OCI-LY3 (cell line): ENCODE measurements around the gene REEP6.

Experiments used
- CTCF ChIP-seq: fragments of 200-600, 300-600 bp; sonication (generic); IDR thresholded peaks from 2 replicates; pipeline ENCODE4 v1.5.1; 2014; ENCODE audit warnings: antibody characterized with exemption, low read length, low read depth
- EZH2phosphoT487 ChIP-seq: fragments of 200-600 bp; shearing (Covaris generic); IDR thresholded peaks from 2 replicates; pipeline ENCODE4 v1.6.1; 2018; ENCODE audit warnings: antibody characterized with exemption, mixed run types, low read depth

GRCh38 chr19:1508507-1508856 is 17.5 kb downstream of the REEP6 start:
- no peak for TF ChIP-seq CTCF
- TF ChIP-seq EZH2phosphoT487, result no peak
